G401 (cell line): ENCODE data around the gene PPP1R1B. TPM values are rescaled to one million over a fixed set of nuclear protein-coding genes. Genes with fewer than 3 reads are reported as not detected.

Source experiments
- DNase-seq: peaks from one replicate; pipeline ENCODE4 v3.0.0-alpha.2; 2015; ENCODE audit warnings: low spot score
- in situ Hi-C: cut with HindIII; loops from 2 replicates; pipeline ENCODE4 v1.10.0; 2016; ENCODE audit warnings: low sequenced_read_pairs, mixed read lengths
- total RNA-seq: library from RNA; depleted of rRNA; stranded (reverse); fragments of >200 nt; shearing (Covaris generic); gene quantifications from 2 replicates; pipeline ENCODE4 v1.2.3, GENCODE V29; 2014; rRNA removed

The PPP1R1B gene
- total RNA-seq, 1 experiment from 2014 or later = 8.6 TPM

GRCh38 chr17:39674702-39675389, 48.1 kb downstream of the PPP1R1B start:
- in situ Hi-C loops = loop anchor here (25.0 kb wide), 1 partner anchor 312 kb away; the partner anchor contains the start of gene PSMD3

GRCh38 chr17:39675390-39676082, 48.8 kb downstream of the PPP1R1B start:
- in situ Hi-C loops = loop anchor here (25.0 kb wide), 1 partner anchor 312 kb away; the partner anchor contains the start of gene PSMD3
- no peak for DNase-seq

More at GRCh38 chr17:39674702-39675389, 48.1 kb downstream of the PPP1R1B start:
- no peak for DNase-seq

GRCh38 chr17:39676198-39676819, 49.6 kb downstream of the PPP1R1B start:
- DNase-seq = no peak
- in situ Hi-C loops = loop anchor here (25.0 kb wide), 1 partner anchor 311 kb away; the partner anchor contains the start of gene PSMD3

GRCh38 chr17:39677072-39677471, 50.3 kb downstream of the PPP1R1B start:
- in situ Hi-C loops = loop anchor here (25.0 kb wide), 1 partner anchor 310 kb away; the partner anchor contains the start of gene PSMD3

GRCh38 chr17:39677542-39678339, 51.0 kb downstream of the PPP1R1B start:
- in situ Hi-C loops = loop anchor here (25.0 kb wide), 1 partner anchor 310 kb away; the partner anchor contains the start of gene PSMD3
- peak; percentile 26 for DNase-seq

More at GRCh38 chr17:39677072-39677471, 50.3 kb downstream of the PPP1R1B start:
- DNase-seq = no peak

GRCh38 chr17:39678340-39679116, 51.8 kb downstream of the PPP1R1B start:
- DNase-seq = no peak
- in situ Hi-C loops = loop anchor here (25.0 kb wide), 1 partner anchor 309 kb away; the partner anchor contains the start of gene PSMD3

GRCh38 chr17:39679521-39680192, 52.9 kb downstream of the PPP1R1B start:
- no peak for DNase-seq
- in situ Hi-C loops = loop anchor here (25.0 kb wide), 1 partner anchor 308 kb away; the partner anchor contains the start of gene PSMD3

GRCh38 chr17:39683295-39683939, 56.7 kb downstream of the PPP1R1B start:
- no peak for DNase-seq
- in situ Hi-C loops = loop anchor here (25.0 kb wide), 1 partner anchor 304 kb away; the partner anchor contains the start of gene PSMD3

GRCh38 chr17:39684369-39685192, 57.8 kb downstream of the PPP1R1B start:
- in situ Hi-C loops = loop anchor here (25.0 kb wide), 1 partner anchor 303 kb away; the partner anchor contains the start of gene PSMD3

More at GRCh38 chr17:39684369-39685192, 57.8 kb downstream of the PPP1R1B start:
- no peak for DNase-seq

Other genes with a start within 250 kb of the PPP1R1B start
- gene FBXL20, start 225.3 kb upstream of the PPP1R1B start, total RNA-seq = 4.3 and 11.0 TPM in 2 replicates
- gene MED1, start 175.7 kb upstream of the PPP1R1B start, total RNA-seq = 22.0 and 22.5 TPM in 2 replicates
- 19.1 and 28.5 TPM in 2 replicates for gene CDK12, start 165.5 kb upstream of the PPP1R1B start, total RNA-seq
- not detected in 2 replicates for gene NEUROD2, start 19.0 kb upstream of the PPP1R1B start, total RNA-seq
- gene STARD3, start 10.2 kb downstream of the PPP1R1B start, total RNA-seq = 30.8 and 45.5 TPM in 2 replicates
- gene TCAP, start 38.4 kb downstream of the PPP1R1B start, total RNA-seq = 0.43 and 0.44 TPM in 2 replicates
- not detected in 2 replicates for gene PNMT, start 41.5 kb downstream of the PPP1R1B start, total RNA-seq
- 10.3 and 13.5 TPM in 2 replicates for gene PGAP3, start 61.1 kb downstream of the PPP1R1B start, total RNA-seq
- 41.1 and 44.7 TPM in 2 replicates for gene ERBB2, start 73.1 kb downstream of the PPP1R1B start, total RNA-seq
- gene MIEN1, start 103.6 kb downstream of the PPP1R1B start, total RNA-seq = 28.0 and 61.8 TPM in 2 replicates
- 1.7 and 2.0 TPM in 2 replicates for gene GRB7, start 111.0 kb downstream of the PPP1R1B start, total RNA-seq
- gene IKZF3, start 237.4 kb downstream of the PPP1R1B start, total RNA-seq = not detected in 2 replicates
- not detected in 2 replicates for gene ZPBP2, start 241.2 kb downstream of the PPP1R1B start, total RNA-seq